IPS-NIHi11 (cell line): Measurements from ENCODE around the gene DENND4C.
"Not testable (repeated sequence)": the region's sequence is repeated elsewhere in the genome, so short reads cannot be mapped to it uniquely, and the experiment has no call there.

Experiments
- DNase-seq: peaks from one replicate; pipeline ENCODE4 v3.0.0; 2012; ENCODE audit warnings: mixed read lengths, low spot score

DENND4C gene

GRCh38 chr9:19266778-19267384 is 36.4 kb downstream of the DENND4C start:
- not testable (repeated sequence) for DNase-seq

DNA sequence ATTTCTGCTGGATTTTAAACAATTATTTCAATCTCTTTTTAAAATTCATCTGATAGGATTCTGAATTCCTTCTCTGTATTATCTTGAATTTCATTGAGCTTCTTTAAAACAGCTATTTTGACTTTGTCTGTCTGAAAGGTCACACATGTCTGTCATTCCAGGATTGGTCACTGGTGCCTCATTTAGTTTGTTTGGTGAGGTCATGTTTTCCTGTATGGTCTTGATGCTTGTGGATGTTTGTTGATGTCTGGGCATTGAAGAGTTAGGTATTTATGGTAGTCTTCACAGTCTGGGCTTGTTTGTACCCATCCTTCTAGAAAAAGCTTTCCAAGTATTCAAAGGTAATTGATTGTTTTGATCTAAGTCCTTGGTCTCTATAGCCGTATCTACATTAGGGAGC is 39.1 kb downstream of the DENND4C start:
- no peak for DNase-seq

GRCh38 chr9:19270421-19270949 is 40.0 kb downstream of the DENND4C start:
- no peak for DNase-seq

GRCh38 chr9:19271081-19271480 is 40.6 kb downstream of the DENND4C start:
- no peak for DNase-seq

DNA sequence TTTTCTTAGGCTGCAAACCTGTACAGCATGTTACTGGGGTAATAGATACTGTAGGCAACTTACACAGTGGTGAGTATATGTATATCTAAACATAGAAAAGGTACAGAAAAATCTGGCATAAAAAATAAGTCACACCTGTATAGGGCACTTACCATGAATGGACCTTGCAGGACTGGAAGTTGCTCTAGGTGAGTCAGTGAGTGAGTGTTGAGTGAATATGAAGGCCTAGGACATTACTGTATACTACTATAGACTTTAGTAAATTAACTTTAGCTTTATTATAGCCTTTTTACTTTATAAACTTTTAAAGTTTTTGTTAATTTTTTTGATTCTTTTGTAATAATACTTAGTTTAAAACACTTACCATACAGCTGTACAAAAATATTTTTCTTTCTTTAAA is 51.3 kb downstream of the DENND4C start:
- no peak for DNase-seq

- DNase-seq: no peak
Observed at GRCh38 chr9:19283072-19283710, 52.7 kb downstream of the DENND4C start.

- DNase-seq: no peak
Observed at GRCh38 chr9:19284729-19285128, 54.2 kb downstream of the DENND4C start.

- no peak for DNase-seq
Observed at GRCh38 chr9:19286634-19287188, 56.2 kb downstream of the DENND4C start.

- DNase-seq: no peak
Observed at GRCh38 chr9:19288081-19288480, 57.6 kb downstream of the DENND4C start.

- no peak for DNase-seq
Observed at GRCh38 chr9:19290103-19290502, 59.6 kb downstream of the DENND4C start.

GRCh38 chr9:19294219-19294618 is 63.7 kb downstream of the DENND4C start:
- no peak for DNase-seq

DNA sequence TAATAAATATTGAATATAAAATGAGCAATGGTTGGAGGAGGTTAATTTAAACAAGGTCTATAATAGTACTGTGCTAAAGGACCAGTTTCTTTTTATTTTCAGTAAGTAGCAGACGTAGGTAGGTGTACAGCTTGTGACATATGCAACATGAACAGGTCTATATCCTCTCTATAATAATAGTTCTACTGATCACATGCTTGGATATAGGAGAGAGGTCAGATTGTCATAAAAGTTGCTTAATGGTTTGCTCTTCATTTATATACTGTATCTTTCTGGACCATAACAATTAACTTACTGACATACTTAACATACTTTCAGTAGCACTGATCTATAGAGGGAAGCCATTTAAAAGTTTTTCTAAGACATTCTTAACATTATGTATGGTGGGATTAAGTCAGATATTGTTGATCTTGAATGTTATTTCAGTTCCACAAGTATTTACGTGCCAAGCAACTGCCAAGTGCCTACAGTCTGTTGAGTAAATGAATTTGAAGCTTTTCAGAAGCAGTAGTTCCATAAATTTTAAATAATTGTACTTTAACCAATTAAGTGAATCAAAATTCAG is 68.0 kb downstream of the DENND4C start:
- no peak for DNase-seq

GRCh38 chr9:19303216-19303615 is 72.7 kb downstream of the DENND4C start:
- no peak for DNase-seq

DNA sequence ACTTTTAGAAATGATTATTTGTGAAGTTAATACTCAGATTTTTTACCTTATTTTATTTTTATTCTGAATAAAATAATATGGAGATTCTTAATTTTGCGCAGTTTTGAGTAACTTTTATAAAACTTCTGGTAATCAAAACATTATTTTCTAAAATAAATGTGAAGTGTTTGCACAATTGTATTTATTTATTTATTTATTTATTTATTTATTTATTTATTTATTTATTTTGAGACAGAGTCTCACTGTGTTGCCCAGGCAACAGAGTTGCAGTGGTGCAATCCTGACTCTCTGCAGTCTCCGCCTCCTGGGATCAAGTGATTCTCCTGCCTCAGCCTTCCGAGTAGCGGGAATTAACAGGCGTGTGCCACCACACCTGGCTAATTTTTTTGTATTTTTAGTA is 76.1 kb downstream of the DENND4C start:
- no peak for DNase-seq

- DNase-seq: no peak
Observed at GRCh38 chr9:19310246-19310645, 79.8 kb downstream of the DENND4C start.

DNA sequence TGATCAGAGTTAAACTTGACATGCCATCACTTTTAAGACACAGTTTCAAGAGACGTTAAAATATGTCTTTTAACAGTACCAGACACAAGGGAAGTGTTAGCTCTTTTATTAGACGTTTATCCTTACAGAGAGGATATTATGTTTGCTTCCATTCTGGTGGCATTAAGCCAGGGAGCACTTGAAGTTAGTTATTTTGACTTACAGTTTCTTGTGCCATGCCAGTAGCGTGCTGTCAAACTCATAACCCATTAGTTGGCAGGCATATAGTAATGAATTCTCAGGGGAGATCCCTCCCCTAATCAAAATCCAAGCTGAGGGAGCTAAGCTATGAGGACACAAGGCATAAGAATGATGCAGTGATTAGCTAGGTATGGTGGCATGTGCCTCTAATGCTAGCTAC is 83.1 kb downstream of the DENND4C start:
- no peak for DNase-seq

DNA sequence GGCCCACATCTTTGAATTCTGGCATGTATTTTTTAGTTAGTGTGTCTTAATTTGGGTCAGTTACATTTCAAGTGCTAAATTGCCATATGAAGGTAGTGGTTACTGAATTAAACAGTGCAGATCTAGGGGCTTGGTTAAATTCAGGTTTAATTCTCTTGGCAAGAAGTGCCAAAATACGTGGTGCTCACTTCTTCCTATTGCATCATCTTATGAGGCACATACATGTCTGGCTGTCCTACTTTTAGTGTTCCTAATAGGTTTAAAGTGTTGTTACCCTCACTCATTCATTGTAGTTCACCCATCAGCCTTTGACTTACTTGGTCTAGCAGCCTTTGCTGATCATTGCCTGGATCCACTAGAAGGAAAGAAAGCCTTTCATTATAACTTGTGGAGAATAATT is 90.0 kb downstream of the DENND4C start:
- no peak for DNase-seq

GRCh38 chr9:19331877-19332276 is 101.4 kb downstream of the DENND4C start:
- DNase-seq: no peak

DNA sequence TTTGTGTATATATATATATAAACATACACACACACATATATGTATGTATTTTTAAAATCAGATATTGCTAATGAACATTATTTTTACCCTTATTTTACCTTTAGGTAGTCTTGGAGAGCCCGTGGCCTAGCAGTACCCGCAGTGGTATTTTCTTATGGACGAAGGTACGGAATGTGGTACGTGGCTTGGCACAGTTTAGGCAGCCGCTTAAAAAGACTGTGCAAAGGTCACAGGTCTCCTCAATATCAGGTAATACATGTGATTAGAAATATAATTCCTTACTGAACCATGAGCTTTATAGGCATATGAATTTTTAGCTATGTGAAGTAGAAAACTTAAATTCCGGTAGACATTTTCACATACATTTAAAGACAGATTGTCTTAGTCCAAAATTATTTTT is 105.7 kb downstream of the DENND4C start:
- DNase-seq: no peak

DNA sequence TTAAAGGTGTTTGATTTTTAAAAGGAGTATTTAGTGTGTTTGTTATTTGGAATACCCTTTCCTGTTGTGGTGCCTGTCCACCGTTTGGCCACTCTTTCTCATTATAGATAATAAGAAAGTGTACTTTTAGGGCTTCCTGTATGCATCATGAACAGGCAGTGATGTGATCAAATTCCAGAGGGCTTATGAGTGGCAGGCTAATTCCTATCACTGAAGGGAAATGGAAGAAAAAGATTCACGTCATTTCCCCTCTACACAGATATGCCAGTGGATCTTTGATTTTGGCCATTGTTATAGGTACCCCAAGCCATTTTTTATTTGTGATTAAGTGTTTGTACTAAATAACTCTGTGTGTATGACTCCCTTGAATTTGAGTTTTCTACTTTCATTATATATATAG is 112.5 kb downstream of the DENND4C start:
- DNase-seq: no peak

DNA sequence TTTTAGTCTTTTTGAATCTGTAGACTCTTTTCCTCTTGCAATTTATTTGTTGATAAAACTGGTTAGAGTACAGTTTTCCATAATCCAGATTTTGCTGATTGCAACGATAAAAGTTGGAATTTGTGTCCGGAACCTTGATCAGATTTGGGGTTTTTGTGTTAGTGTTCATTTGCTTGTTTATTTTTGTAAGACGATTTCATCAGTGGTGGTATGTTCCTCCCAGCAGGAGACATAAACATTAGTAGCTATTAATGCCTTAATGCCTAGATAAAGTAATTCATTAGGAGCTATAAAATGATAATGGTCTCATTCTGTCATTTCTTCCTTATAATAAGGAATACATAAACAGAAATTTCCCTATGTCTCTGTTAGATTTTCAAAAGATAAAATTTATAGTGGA is 128.2 kb downstream of the DENND4C start:
- no peak for DNase-seq

DNA sequence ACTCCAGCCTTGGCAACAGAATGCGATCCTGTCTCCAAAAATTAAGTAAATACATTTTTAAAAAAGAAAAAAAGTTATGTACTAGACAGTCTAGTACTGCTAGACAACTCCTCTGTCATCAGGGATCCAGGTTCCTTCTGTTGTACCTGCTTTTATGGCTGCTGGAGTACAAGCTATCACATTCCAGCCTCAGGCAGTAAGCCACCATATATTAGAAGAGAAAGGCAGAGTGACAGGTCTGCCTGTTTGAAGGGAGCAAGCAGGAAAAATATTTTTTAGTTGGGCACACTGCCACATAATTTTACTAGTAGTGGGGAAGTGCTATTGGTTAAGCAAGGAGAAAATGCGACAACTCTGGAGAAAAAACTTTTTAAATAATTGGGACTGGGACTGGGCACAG is 138.6 kb downstream of the DENND4C start:
- DNase-seq: no peak

DNA sequence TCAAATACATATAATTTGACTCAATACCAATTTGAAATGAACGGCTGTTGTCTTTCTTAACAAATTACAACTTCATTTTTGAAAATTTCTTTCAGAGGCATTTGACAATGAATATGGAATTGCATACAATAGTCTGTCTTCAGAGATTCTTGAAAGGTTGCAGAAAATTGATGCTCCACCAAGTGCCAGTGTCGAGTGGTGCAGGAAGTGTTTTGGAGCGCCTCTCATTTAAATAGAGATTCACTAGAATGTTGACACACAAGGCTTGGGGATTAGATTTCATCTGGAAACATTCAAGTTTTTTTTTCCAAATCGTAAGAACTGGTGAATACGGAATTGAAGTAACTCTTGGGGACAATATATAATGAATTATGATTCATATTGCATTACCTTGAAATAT is 141.4 kb downstream of the DENND4C start:
- DNase-seq: peak; percentile 8
